GM12872 (cell line): ENCODE measurements around the gene ERCC6L2.

ENCODE experiments used
- CTCF ChIP-seq: IDR thresholded peaks from 3 replicates; pipeline ENCODE4 v1.5.1; 2011; ENCODE audit warnings: low read depth, mild to moderate bottlenecking, low read length, moderate library complexity; ENCODE audit not compliant: insufficient read depth

ERCC6L2 gene

DNA sequence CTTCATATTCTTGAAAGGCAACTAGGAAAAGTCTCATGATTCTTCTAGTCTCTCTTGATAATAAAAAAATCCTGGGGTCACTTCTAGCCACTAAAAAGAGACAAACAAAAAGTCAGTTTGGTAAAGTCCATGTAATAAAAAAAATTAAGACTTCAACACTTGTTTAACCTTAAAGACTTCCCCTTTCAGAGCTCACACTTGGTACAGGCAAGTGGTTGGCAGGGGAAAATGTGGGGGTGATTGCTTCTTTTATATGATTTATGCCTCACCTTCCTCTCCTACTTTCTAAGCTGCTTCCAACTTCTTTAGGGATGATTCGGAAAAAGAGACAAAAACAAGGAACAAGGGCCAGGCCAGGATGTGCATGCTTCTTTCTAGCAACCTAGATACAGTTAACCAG, 5.1 kb upstream of the ERCC6L2 start:
- TF ChIP-seq CTCF = no peak

- no peak for TF ChIP-seq CTCF
Measured at GRCh38 chr9:95870906-95871305, 4.6 kb upstream of the ERCC6L2 start.

GRCh38 chr9:95874303-95874988, 1.0 kb upstream of the ERCC6L2 start:
- TF ChIP-seq CTCF = no peak

GRCh38 chr9:95874989-95875304, 544 bp upstream of the ERCC6L2 start:
- no peak for TF ChIP-seq CTCF

GRCh38 chr9:95876138-95876444, 600 bp downstream of the ERCC6L2 start:
- TF ChIP-seq CTCF = no peak

GRCh38 chr9:95876595-95876994, 1.1 kb downstream of the ERCC6L2 start:
- no peak for TF ChIP-seq CTCF

DNA sequence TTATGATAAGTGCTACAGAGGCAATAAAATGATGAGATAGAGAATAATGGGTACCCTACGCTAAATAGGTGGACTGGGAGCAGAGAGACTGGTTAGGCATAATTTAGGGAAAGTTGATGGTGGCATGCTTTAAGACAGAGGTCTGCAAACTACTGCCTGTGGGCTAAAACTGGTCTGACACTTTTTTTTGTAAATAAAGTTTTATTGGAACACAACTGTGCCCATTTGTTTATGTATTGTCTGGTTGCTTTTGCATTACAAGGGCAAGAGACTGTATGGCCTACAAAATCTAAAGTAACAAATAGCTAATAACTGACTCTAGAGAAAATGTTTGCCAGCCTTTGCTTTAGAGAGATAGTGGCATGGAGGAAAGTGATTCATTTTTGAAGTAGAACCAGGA, 2.5 kb downstream of the ERCC6L2 start:
- TF ChIP-seq CTCF = no peak

GRCh38 chr9:95879591-95879990, 4.1 kb downstream of the ERCC6L2 start:
- no peak for TF ChIP-seq CTCF
